RWPE1 (cell line): ENCODE data around the gene MYD88.

Experiments
- CTCF ChIA-PET: fragments of 350-600 bp; sonication (Branson Sonifier 250); formaldehyde crosslinking; extraction: SDS; loops from one replicate; lab custom pipeline; 2021; lab: Yijun Ruan, JAX
- POLR2A ChIA-PET: fragments of 400-600 bp; formaldehyde crosslinking; extraction: SDS; loops from one replicate; lab custom pipeline; 2020; ENCODE audit warnings: antibody characterized with exemption; ENCODE audit not compliant: low non-redundant PET; lab: Yijun Ruan, JAX
- DNase-seq: peaks from one replicate; pipeline ENCODE4 v3.0.0; 2012; ENCODE audit warnings: low spot score
- H3K27ac ChIP-seq: fragments of 450-650 bp; 2 replicates; pipeline ENCODE4 v1.5.1; 2017
- TF ChIP-seq, protein P1 (sequence below): fragments of 450-650 bp; conservative IDR thresholded peaks from 2 replicates; pipeline ENCODE4 v1.5.1; 2017; ENCODE audit warnings: low read depth, mild to moderate bottlenecking

The MYD88 gene

DNA sequence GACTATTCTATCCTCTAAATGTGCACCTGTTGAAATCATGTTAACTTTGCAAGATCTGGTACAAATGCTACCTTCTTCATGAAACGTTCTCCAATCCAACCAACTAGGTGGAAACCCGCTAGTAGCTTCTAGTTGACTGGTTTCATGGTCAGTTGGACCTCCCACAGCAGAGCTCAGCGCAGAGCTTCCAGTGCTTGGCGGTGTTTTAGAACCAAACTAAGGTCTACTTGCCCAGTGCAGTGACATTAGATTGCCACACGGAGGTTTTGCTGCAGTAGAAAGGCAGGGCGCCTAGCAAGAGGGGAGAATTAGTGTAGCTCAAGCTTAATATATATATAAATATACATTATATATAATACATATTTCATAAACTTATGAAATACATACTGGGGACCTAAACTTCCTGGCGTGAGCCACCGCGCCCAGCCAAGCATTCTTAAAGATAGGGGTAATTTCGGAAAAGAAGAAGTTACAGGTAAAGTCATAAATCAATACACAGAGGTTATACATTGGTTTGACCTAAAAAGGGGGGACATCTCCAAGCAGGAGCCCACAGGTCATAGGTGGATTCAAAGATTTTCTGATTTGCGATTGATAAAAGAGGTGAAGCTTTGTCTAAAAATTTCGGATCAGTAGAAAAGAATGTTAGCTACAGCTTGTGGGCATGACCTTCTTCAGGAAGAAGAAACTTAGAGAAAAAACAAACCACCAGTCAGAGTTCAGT is 24.8 kb downstream of the MYD88 start:
- POLR2A ChIA-PET, result no interaction called here
- H3K27ac ChIP-seq, result no peak overlapping the region

DNA sequence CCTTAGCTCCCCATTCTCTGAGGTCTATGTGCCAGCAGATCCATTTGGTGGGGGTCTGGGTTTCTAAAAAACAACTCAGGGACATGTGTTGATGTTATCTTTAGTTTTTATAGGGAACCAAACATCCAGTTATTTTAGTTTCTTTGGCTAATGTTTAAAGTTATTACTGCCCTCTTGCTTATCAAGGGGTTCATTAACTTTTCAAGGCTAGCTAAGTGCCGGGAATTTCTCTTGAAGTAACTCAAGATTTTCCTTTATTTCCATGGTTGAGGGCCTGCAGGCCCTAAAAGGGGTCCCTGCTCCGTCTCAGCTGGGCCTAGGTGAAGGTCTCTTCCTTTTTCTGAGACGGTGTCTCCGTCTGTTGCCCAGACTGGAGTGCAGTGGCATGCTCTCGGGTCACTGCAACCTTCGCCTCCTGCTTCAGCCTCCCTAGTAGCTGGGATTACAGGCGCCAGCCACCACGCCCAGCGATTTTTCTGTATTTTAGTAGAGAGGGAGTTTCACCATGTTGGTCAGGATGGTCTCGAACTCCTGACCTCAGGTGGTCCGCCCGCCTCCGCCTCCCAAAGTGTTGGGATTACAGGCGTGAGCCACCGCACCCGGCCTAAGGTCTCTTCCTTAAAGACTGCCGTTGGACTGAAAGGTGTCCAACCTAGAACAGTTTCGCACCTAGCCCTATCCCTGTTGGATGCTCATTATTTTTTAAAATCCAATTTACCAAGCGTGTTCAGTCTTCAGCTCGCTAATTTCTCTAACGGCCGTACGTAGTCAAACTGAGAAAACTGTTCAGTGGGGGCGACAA is 25.6 kb downstream of the MYD88 start:
- H3K27ac ChIP-seq, result peak overlapping the region; percentile 95
- DNase-seq, result no peak
- ChIA-PET CTCF (interaction anchor here (0.7 kb wide), 1 partner anchor 8 kb away, joined by 4 read pairs; no protein-coding TSS in a partner anchor), POLR2A (interaction anchor here (0.6 to 1.1 kb wide), 2 partner anchors 22 to 27 kb away, joined by 4 to 6 read pairs; partner anchors contain the start of gene ACAA1)
- TF ChIP-seq, protein P1, sequence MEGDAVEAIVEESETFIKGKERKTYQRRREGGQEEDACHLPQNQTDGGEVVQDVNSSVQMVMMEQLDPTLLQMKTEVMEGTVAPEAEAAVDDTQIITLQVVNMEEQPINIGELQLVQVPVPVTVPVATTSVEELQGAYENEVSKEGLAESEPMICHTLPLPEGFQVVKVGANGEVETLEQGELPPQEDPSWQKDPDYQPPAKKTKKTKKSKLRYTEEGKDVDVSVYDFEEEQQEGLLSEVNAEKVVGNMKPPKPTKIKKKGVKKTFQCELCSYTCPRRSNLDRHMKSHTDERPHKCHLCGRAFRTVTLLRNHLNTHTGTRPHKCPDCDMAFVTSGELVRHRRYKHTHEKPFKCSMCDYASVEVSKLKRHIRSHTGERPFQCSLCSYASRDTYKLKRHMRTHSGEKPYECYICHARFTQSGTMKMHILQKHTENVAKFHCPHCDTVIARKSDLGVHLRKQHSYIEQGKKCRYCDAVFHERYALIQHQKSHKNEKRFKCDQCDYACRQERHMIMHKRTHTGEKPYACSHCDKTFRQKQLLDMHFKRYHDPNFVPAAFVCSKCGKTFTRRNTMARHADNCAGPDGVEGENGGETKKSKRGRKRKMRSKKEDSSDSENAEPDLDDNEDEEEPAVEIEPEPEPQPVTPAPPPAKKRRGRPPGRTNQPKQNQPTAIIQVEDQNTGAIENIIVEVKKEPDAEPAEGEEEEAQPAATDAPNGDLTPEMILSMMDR, result no peak

More for the DNA sequence above, 24.8 kb downstream of the MYD88 start:
- TF ChIP-seq, protein P1, result no peak
- no peak for DNase-seq
- CTCF ChIA-PET, result interaction anchor here (0.7 kb wide), 1 partner anchor 9 kb away, joined by 4 read pairs; no protein-coding TSS in a partner anchor

- CTCF ChIA-PET, result no interaction called here
- TF ChIP-seq, protein P1, result no peak
Observed at GRCh38 chr3:38164643-38164951, 26.1 kb downstream of the MYD88 start.

GRCh38 chr3:38164952-38165721 is 26.7 kb downstream of the MYD88 start, which contains the start of gene OXSR1:
Gene OXSR1 (plus strand): TSS chr3:38165537. CDS start chr3:38165877, 340 bp downstream.
- H3K27ac ChIP-seq, result peak within 1 kb of the TSS; percentile 95
- ChIA-PET CTCF (interaction anchor here (0.6 kb wide), 1 partner anchor 252 kb away, joined by 5 read pairs; no protein-coding TSS in a partner anchor), POLR2A (interaction anchor here (0.6 to 1.1 kb wide), 4 partner anchors 10 to 135 kb away, joined by 3 to 6 read pairs (median 4); partner anchors contain the start of gene ACAA1)
- peak; percentile 94 for DNase-seq
- TF ChIP-seq, protein P1, result no peak

More at GRCh38 chr3:38164643-38164951, 26.1 kb downstream of the MYD88 start:
- DNase-seq, result no peak
- POLR2A ChIA-PET, result interaction anchor here (0.6 to 1.1 kb wide), 2 partner anchors 21 to 28 kb away, joined by 4 to 6 read pairs; partner anchors contain the start of gene ACAA1
- peak overlapping the region; percentile 95 for H3K27ac ChIP-seq

- peak; percentile 38 for DNase-seq
- ChIA-PET POLR2A (interaction anchor here (0.7 to 0.8 kb wide), 3 partner anchors 11 to 869 kb away, joined by 3 to 12 read pairs (median 3); no protein-coding TSS in a partner anchor), CTCF (interaction anchor here (0.6 kb wide), 1 partner anchor 253 kb away, joined by 5 read pairs; no protein-coding TSS in a partner anchor)
- TF ChIP-seq, protein P1, result no peak
- peak overlapping the region; percentile 95 for H3K27ac ChIP-seq
Observed at GRCh38 chr3:38165722-38166387, 27.4 kb downstream of the MYD88 start.
